GM19452 (cell line): ENCODE results near the gene CTDSPL.
"Not testable (repeated sequence)": the region's sequence is repeated elsewhere in the genome, so short reads cannot be mapped to it uniquely, and the experiment has no call there.

Experiments
- ATAC-seq: cut with Tn5 transposase; IDR thresholded peaks from one replicate; pipeline ENCODE4 v1.9.1; 2021; ENCODE audit not compliant: unreplicated experiment

Gene CTDSPL

GRCh38 chr3:37861620-37862041 is at the start of gene CTDSPL:
TSS of gene CTDSPL (plus strand) at chr3:37861880. CDS start at chr3:37862200, 320 bp downstream.
- ATAC-seq, result no peak

DNA sequence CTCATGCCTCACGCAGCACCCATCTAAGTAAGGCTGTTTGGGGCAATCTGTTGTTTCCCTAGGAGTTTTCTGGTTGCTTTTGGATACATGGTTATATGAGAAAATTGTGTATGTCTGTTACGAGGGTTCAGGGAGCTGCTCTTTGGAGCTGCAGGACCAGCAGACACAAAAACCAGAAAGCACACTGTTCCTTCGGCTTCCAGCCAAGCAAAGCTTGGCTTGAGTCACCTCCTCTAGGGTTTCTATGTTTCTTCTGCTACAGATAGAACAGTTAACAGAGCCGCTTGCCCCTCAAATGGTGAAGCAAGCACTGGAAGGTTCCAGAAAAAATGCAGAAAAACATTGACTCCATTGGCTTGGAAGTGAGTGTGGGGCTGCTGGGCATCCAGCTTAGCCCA is 49.2 kb upstream of the CTDSPL start:
- ATAC-seq, result no peak

DNA sequence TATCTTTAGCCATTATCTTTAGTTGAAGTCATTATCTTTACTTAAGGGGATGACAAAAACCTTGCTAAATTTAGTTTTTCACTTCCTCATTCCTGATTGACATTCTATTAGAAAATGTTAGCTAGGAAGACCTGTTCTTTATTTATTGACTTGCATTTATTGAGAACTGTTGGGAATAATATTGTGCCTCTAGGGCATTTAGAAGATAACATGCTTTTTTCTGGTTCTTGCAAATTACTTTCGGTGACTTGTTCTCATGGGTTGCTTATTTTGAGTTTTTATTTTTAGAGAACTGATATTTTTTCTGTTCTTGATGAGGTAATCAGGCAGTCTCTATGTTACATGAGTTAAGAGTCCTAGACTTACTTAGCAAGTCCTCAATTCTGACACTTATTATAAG is 48.3 kb upstream of the CTDSPL start:
- no peak for ATAC-seq

- no peak for ATAC-seq
These were observed 47.1 kb upstream of the CTDSPL start for GRCh38 chr3:37814547-37814946.

DNA sequence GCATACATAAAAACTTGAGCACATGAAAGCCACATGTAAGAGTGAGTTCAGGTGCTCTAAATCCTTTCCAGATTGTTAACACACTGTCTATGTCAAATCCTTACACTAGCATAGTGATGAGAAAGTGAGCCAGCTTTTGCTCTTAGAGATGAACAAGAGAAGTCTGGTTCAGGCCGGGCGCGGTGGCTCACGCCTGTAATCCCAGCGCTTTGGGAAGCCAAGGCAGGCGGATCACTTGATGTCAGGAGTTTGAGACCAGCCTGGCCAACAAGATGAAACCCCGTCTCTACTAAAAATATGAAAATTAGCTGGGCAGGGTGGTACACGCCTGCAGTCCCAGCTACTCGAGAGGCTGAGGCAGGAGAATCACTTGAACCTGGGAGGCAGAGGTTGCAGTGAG is 46.5 kb upstream of the CTDSPL start:
- not testable (repeated sequence) for ATAC-seq

GRCh38 chr3:37816271-37816670 is 45.4 kb upstream of the CTDSPL start:
- ATAC-seq, result no peak

GRCh38 chr3:37819591-37819990 is 42.1 kb upstream of the CTDSPL start:
- ATAC-seq, result no peak

DNA sequence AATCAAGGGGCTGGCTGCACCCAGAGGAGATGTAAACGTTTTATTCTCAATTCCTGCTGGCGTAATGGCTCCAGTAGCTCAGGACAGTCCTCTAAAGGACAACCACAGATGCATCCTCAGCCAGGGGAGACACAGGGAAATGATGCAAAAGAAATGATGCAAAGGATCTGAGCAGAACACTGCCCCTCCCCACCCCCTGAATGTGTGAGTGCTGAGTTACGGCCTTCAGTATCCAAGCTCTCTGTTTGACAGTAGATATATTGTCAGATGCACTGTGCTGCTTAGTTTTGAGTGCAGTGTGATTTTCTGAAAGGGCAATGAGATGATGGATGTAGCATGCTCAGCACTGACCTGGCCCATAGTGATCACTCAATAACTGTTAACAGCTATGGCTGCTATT is 41.4 kb upstream of the CTDSPL start:
- ATAC-seq, result no peak

GRCh38 chr3:37823189-37823588 is 38.5 kb upstream of the CTDSPL start:
- ATAC-seq, result no peak

- no peak for ATAC-seq
These were observed 37.4 kb upstream of the CTDSPL start for GRCh38 chr3:37824090-37824953.

DNA sequence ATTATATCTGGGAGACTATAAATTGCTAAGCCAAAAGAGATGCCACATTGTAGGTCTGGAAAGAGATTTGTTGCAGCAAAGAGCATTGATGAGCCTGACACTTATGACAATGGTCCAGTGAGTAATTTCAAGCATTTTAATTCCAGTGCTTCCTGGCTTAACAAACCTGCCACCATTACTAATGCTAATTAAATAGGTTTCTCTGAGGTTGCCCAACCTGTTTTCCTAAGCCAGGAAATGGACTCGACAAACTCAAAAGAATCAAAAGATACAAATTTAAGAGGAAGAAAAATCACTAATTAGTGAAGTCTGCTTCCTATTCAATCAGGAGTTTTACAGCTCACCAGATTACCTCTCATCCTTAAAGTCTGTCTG is 36.7 kb upstream of the CTDSPL start:
- ATAC-seq, result no peak

DNA sequence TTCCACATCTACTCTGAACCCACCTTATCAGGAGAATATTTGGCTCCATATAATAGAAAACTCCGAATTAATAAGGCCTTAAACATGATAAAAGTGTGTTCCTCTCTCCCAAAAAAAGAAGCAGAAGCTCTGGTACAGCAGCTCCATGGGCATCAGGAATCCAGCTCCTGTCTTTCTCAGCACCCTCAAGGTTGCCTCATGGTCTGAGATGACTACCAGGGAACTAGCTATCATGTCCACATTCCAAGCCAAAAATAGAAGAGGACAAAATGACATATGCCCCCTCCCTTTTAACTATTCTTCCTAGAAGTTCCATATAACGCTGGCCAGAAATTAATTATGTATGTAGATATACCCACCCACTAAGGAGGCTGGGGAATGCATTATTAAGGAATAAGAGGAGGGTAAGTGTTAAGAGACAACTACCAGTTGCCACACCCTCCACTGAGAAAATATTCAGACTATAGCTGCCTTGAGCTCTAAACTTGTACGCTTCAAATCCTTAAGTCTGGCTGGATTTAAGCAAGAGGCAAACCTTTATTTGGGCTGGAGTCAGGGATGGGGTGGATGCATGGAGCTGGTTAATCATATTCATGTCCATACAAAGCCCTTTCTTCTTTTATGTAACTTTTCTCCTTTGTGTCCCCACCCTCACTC is 35.8 kb upstream of the CTDSPL start:
- ATAC-seq, result no peak

- ATAC-seq, result no peak
These were observed 35.2 kb upstream of the CTDSPL start for GRCh38 chr3:37826502-37826901.

- ATAC-seq, result no peak
These were observed 34.7 kb upstream of the CTDSPL start for GRCh38 chr3:37826933-37827332.

DNA sequence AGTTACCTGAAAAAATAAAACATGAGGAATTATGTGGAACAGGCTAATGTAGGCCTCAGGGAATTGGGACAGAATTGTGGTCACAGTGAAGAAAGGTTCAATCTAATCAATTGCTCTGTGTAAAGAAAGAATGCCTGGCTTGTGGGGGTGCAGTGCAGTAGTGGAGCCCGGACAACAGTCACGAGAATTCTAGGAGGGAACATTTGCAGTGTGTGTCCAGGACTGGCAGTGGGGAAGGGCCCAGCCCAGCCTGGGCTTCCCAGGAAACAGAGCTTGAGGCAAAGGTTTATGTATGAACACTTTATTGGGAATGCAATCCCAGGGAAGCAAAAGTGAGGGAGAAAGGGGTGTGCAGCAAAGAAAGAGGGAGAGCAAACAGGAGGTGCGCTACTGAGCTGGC is 29.2 kb upstream of the CTDSPL start:
- ATAC-seq, result no peak

GRCh38 chr3:37833302-37834186 is 28.1 kb upstream of the CTDSPL start:
- no peak for ATAC-seq

- no peak for ATAC-seq
These were observed 25.1 kb upstream of the CTDSPL start for GRCh38 chr3:37836589-37836988.

DNA sequence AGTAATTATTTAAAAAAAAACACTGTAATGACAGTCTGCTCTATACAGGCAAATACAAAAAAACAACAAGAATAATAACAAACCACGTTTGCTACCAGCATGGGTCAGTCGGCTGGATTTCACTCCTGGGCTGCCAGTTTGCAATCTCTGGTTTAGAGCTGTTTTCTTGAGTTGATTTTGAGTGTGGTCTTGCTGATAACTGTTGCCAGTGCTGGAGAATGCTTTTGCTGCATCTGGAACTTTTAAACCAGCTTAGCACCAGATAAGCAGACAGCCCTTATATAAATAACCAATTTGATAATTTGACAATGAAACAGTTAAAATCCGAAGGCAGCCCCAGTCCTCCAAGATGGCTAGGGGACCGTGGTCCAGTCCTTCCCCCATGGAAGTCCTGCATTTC is 14.0 kb upstream of the CTDSPL start:
- no peak for ATAC-seq

DNA sequence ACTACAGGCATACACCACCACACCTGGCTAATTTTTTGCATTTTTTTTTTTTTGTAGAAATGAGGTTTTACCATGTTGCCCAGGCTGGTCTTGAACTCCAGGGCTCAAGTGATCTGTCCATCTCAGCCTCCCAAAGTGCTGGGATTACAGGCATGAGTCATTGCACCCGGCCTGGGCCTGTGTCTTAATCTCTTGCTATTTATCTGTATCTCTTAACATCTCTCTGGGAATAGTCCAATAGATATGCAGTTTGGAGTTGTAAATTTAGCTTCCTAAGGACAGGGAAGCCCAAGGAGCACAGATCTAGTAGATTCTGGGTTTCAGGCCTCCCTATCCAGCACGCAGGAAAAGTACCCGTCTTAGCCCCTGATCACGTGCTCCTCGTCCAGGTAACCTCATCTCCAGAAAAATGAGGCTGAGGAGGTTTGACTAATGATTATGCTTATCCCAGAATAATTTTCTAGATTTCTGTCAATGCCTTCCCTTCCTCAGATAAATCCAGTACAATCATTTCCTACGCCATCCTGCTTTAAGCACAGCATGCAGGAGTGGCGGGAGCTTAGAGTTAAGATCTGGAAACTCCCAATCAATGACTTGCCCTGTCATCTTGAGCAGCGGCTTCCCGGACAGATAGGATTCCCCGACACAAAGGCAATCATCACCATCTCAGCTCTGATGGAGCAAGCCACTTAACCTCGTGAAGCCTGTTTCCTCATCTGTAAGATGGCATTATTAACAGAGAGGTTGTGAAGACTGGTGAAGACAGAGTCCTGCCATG is 12.3 kb upstream of the CTDSPL start:
- ATAC-seq, result no peak

DNA sequence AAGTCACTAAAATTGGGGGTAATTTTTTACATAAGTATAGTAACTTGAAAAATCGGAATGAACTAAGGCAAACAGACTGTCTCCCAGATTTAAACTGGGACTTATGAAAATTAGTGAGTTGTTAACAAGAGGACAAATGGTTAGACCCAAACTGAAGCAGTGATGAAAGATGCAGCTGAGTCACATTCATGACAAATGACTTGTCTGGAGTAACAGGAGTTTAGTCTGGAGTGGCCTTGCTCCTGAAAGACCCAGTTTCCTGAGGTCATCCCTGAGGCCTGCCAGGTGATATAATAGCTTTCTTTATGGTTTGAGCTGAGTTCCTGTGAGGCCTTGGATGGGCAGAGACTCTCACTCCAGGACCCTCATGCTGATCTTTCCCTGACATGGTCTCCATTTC is 9.6 kb upstream of the CTDSPL start:
- ATAC-seq, result no peak

GRCh38 chr3:37852771-37853170 is 8.9 kb upstream of the CTDSPL start:
- ATAC-seq, result no peak
